Astrocyte of the cerebellum (primary cell): ENCODE measurements around the gene HAUS7.

Experiments
- DNase-seq: peaks from one replicate; pipeline ENCODE4 v3.0.0-alpha.2; 2011; ENCODE audit warnings: low read depth
- H3K4me3 ChIP-seq: 2 replicates; pipeline ENCODE4 v1.5.1; 2011; ENCODE audit warnings: mild to moderate bottlenecking, low read depth, low read length, moderate library complexity
- in situ Hi-C: cut with HindIII; loops from 2 replicates; pipeline ENCODE4 v1.10.0; 2017; ENCODE audit warnings: low sequenced_read_pairs
- TF ChIP-seq, protein P1 (sequence below): IDR thresholded peaks from 2 replicates; pipeline ENCODE4 v1.5.1; 2012; ENCODE audit warnings: low read length, low read depth, moderate library complexity, mild to moderate bottlenecking; ENCODE audit errors: missing control alignments

HAUS7 gene

DNA sequence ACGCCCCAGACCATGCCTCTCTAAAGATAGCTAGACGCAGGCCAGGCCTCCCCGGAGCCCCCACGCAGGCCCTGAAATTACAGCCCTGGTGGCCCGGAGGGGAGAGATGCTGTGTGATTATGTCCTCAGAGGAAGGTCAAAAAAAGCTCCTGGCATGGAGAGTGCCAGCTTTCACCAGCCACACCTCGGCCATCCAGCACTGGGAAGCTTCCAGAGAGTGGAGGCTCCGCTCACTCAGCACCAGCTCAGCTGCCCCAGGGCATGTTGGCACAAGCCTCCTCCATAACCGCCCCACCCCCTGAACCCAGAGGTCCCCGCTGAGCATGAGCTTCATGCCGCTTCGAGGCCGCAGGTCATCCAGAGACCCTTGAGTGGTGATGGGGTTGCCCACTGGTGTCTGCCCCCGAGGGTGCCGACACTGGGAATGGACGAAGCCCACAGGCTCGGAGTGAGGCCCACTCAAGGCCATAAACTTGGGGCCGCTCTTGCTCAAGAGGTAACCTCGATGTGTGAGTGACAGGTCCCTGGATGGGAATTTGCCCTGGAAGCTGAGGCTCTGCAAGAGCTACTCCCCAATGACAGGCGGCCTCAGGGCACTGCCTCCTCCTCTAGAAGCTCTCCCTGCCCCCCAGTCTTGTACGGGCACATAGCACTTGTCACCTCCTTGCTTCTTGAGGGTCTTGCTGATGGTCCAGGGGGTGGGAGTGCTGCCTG, 20.0 kb upstream of the HAUS7 start:
- TF ChIP-seq, protein P1, sequence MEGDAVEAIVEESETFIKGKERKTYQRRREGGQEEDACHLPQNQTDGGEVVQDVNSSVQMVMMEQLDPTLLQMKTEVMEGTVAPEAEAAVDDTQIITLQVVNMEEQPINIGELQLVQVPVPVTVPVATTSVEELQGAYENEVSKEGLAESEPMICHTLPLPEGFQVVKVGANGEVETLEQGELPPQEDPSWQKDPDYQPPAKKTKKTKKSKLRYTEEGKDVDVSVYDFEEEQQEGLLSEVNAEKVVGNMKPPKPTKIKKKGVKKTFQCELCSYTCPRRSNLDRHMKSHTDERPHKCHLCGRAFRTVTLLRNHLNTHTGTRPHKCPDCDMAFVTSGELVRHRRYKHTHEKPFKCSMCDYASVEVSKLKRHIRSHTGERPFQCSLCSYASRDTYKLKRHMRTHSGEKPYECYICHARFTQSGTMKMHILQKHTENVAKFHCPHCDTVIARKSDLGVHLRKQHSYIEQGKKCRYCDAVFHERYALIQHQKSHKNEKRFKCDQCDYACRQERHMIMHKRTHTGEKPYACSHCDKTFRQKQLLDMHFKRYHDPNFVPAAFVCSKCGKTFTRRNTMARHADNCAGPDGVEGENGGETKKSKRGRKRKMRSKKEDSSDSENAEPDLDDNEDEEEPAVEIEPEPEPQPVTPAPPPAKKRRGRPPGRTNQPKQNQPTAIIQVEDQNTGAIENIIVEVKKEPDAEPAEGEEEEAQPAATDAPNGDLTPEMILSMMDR = no peak
- no peak overlapping the region for H3K4me3 ChIP-seq
- DNase-seq = no peak
- in situ Hi-C loops = no loop called here

DNA sequence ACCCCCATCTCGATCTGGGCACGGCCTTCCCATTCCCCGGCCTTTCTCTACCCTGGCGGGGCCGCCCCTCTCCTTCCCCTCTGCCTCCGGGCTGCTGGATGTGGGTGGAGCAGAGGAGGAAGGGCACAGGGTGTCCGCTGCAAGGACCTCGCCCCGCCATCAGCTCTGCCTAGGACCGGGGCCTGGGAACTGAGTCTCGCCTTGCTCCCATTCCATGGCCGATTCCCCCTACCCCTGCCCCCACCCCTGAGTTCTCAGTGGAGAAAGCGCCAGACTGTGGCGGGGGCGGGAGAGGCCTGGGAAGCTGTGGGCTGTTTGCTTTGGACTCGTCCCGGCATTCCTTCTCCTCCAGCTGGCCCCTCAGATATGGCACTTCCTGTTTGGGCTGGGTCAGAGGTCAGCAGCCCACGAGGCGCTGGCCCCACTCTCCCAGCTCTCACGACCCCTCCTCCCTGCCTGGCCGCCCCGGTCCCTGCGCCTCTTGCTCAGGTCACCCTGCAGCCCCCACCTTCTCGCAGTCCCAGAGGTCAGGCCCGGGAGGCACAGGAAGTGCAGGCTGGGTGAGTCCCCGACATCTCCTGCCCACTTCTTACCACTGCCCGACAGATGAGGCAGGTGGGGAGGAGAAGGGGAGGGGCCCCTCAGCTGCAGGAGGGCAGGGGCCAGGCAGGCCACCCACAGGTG, 18.0 kb upstream of the HAUS7 start:
- DNase-seq = no peak
- no peak overlapping the region for H3K4me3 ChIP-seq
- in situ Hi-C loops = no loop called here
- TF ChIP-seq, protein P1 = no peak

DNA sequence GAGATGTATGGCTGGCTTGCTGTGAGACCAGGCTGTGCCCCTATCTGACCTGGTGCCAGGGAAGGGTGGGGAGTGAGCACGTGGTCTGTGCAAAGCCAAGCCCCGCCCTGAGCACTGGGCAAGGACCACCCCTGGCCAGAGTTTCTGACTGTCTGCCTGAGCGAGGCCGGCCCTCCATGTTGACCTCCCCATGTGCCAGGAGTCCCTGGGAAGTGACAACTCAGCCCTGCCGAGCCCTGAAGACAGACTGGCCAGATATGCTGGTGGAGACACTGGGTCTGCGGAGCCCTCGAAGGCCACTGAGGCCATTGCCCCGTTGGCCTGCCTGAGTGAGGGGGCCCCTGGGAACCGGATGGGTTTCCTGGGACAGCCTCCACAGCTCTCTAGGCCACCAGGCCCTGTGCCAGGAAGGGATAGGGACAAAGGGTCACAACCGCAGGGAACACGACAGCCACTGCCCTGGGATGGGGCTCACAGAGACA, 17.3 kb upstream of the HAUS7 start:
- no peak overlapping the region for H3K4me3 ChIP-seq
- in situ Hi-C loops = no loop called here
- TF ChIP-seq, protein P1 = no peak
- DNase-seq = no peak

DNA sequence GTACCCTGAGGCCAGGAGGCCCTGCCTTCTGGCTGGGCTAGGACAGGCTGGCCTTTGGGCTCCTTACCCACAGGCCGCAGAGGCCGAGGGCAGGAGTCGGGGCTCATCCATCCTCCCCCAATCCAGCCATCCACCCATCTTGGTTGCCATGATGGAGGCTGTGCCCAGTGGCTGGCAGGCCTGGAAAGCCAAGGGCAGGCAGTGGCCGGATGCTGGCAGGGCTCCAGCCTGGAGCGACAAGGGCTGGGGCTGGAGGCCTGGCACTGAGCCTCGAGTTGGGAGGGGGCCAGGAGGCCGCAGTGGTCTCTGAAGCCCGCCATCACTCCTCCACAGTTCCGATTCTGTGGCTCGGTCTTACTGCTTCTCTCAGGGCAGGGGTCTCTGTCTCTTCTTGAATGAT, 15.8 kb upstream of the HAUS7 start:
- no peak for DNase-seq
- TF ChIP-seq, protein P1 = no peak
- no peak overlapping the region for H3K4me3 ChIP-seq
- in situ Hi-C loops = no loop called here

DNA sequence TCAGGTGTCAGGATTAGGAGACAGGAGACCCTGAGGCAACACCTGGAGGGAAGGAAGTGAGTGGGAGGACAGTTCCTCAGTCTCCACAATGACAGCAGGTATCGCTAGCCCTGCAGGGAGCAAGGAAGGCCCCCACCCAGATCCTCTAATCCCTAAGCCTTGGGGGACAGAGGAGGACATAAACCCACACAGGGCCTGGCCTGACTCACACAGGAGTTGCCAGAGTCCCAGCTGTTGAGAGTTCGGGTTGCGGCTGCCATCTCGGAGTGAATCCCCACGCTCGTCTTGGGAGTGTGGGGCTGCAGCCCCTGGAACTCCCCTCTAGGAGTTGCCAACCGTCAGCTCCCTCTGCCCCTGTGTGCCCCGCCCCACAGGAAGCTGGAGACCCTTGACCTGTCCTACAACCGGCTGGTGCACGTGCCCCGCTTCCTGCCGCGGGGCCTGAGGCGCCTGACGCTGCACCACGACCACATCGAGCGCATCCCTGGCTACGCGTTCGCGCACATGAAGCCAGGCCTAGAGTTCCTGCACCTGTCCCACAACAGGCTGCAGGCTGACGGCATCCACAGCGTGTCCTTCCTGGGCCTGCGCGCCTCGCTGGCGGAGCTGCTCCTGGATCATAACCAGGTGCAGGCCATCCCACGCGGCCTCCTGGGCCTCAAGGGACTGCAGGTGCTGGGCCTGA, 15.2 kb upstream of the HAUS7 start:
- no peak for DNase-seq
- no peak overlapping the region for H3K4me3 ChIP-seq
- in situ Hi-C loops = no loop called here
- TF ChIP-seq, protein P1 = no peak

DNA sequence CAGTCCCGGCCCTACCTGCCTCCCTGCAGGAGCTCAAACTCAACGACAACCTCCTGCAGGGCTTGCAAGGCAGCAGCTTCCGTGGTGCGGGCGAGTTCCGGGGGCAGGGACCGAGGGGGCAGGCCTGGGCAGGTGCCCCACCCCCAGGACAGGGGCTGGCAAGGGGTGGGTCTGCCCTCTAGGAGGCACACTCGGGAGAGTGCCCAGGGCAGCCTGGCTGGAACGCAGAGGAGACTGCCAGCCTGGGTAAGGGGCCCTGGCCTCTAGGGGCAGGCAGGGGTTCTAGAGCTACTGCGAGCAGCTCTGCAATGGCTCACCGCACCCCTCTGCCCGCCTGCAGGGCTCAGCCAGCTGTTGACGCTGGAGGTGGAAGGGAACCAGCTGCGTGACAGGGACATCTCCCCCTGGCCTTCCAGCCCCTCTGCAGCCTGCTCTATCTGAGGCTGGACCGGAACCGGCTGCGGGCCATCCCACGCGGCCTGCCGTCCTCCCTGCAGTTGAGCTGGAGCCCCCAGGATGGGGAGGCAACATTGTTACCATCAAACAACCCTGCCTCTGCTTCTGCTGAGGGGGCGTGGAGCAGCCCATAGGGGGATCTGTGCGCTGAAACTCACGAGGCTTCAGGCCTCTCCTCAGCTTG, 12.1 kb upstream of the HAUS7 start:
- DNase-seq = no peak
- TF ChIP-seq, protein P1 = no peak
- in situ Hi-C loops = no loop called here
- H3K4me3 ChIP-seq = no peak overlapping the region
